Loucy (cell line): ENCODE data around the gene PROX1.

Experiments
- H2AFZ ChIP-seq: fragments of 200-600 bp; sonication (generic); 2 replicates; pipeline ENCODE4 v1.6.0; 2016; ENCODE audit warnings: antibody characterized with exemption, mild to moderate bottlenecking, low read length, moderate library complexity
- H3F3A ChIP-seq: fragments of 200-600 bp; 2 replicates; pipeline ENCODE4 v1.6.0; 2016; ENCODE audit warnings: antibody characterized with exemption, low read depth, mild to moderate bottlenecking
- H3K27me3 ChIP-seq: fragments of 200-600 bp; sonication (generic); 2 replicates; pipeline ENCODE4 v1.6.1; 2014; ENCODE audit warnings: low read length, mild to moderate bottlenecking; ENCODE audit not compliant: insufficient read depth, poor library complexity, severe bottlenecking
- H3K36me3 ChIP-seq: fragments of 200-600 bp; sonication (generic); 2 replicates; pipeline ENCODE4 v1.6.1; 2016; ENCODE audit warnings: low read length; ENCODE audit not compliant: insufficient read depth
- H3K4me1 ChIP-seq: fragments of 200-600 bp; sonication (generic); 2 replicates; pipeline ENCODE4 v1.5.1; 2014; ENCODE audit warnings: low read length, mild to moderate bottlenecking; ENCODE audit not compliant: insufficient read depth, poor library complexity, severe bottlenecking
- H3K4me2 ChIP-seq: fragments of 200-600 bp; sonication (generic); 2 replicates; pipeline ENCODE4 v1.6.0; 2014; ENCODE audit warnings: antibody characterized with exemption, low read length, low read depth, mild to moderate bottlenecking; ENCODE audit not compliant: poor library complexity, severe bottlenecking
- H3K4me3 ChIP-seq: fragments of 200-600 bp; sonication (generic); 2 replicates; pipeline ENCODE4 v1.5.1; 2014; ENCODE audit warnings: low read length, mild to moderate bottlenecking, mixed read lengths; ENCODE audit not compliant: poor library complexity, severe bottlenecking
- H3K79me2 ChIP-seq: fragments of 200-600 bp; sonication (generic); 2 replicates; pipeline ENCODE4 v1.6.1; 2014; ENCODE audit warnings: low read length; ENCODE audit not compliant: insufficient read depth
- H3K9ac ChIP-seq: fragments of 200-600 bp; sonication (generic); 2 replicates; pipeline ENCODE4 v1.6.0; 2014; ENCODE audit warnings: mild to moderate bottlenecking, low read depth, low read length, moderate library complexity; ENCODE audit not compliant: poor library complexity, severe bottlenecking
- H3K9me2 ChIP-seq: fragments of 200-600 bp; sonication (generic); replicated peaks from 2 replicates; pipeline ENCODE4 v1.6.1; 2016; ENCODE audit warnings: low read depth, low read length, mixed read lengths
- H3K9me3 ChIP-seq: fragments of 200-600 bp; sonication (generic); 2 replicates; pipeline ENCODE4 v1.6.1; 2014; ENCODE audit warnings: mild to moderate bottlenecking, antibody characterized with exemption, low read length, low read depth; ENCODE audit not compliant: insufficient read depth
- H4K20me1 ChIP-seq: fragments of 200-600 bp; sonication (generic); 2 replicates; pipeline ENCODE4 v1.6.0; 2014; ENCODE audit warnings: antibody characterized with exemption, low read length, mild to moderate bottlenecking; ENCODE audit not compliant: insufficient read depth, poor library complexity, severe bottlenecking
- CTCF ChIP-seq: fragments of 200-600 bp; sonication (generic); conservative IDR thresholded peaks from 2 replicates; pipeline ENCODE4 v1.5.1; 2014; ENCODE audit warnings: mild to moderate bottlenecking, antibody characterized with exemption, low read length
- EZH2phosphoT487 ChIP-seq: fragments of 200-600 bp; IDR thresholded peaks from 2 replicates; pipeline ENCODE4 v1.6.1; 2018; ENCODE audit warnings: antibody characterized with exemption, mild to moderate bottlenecking, moderate library complexity, borderline replicate concordance

PROX1 gene

GRCh38 chr1:213988507-213989001 lies 781 bp downstream of the PROX1 start:
- H3F3A ChIP-seq: no peaks in the 10 kb centered on the region
- no peaks in the 10 kb centered on the region for H3K9me2 ChIP-seq
- H3K9me3 ChIP-seq: no peaks in the 10 kb centered on the region
- H4K20me1 ChIP-seq: no peaks in the 10 kb centered on the region
- no peak overlapping the region for H2AFZ ChIP-seq
- H3K4me1 ChIP-seq: no peaks in the 10 kb centered on the region
- H3K79me2 ChIP-seq: no peaks in the 10 kb centered on the region
- no peak overlapping the region for H3K4me2 ChIP-seq
- TF ChIP-seq EZH2phosphoT487: no peak
- no peak for TF ChIP-seq CTCF
- H3K4me3 ChIP-seq: no peak overlapping the region
- no peak overlapping the region for H3K9ac ChIP-seq
- no peaks in the 10 kb centered on the region for H3K27me3 ChIP-seq
- no peaks in the 10 kb centered on the region for H3K36me3 ChIP-seq

- Histone ChIP-seq H3F3A (no peaks in the 10 kb centered on the region), H3K4me1 (no peaks in the 10 kb centered on the region), H3K79me2 (no peaks in the 10 kb centered on the region), H3K4me3 (no peak overlapping the region), H3K9ac (no peak overlapping the region), H3K9me2 (no peaks in the 10 kb centered on the region), H3K9me3 (no peaks in the 10 kb centered on the region), H2AFZ (no peak overlapping the region), H3K27me3 (no peaks in the 10 kb centered on the region), H3K36me3 (no peaks in the 10 kb centered on the region), H4K20me1 (no peaks in the 10 kb centered on the region), H3K4me2 (no peak overlapping the region)
- TF ChIP-seq EZH2phosphoT487 (no peak), CTCF (no peak)
Observed at GRCh38 chr1:213989002-213989855, 1.5 kb downstream of the PROX1 start.

- Histone ChIP-seq H3K36me3 (no peaks in the 10 kb centered on the region), H3K4me3 (no peak overlapping the region), H2AFZ (no peak overlapping the region), H3K4me2 (no peak overlapping the region), H3K9me3 (no peaks in the 10 kb centered on the region), H3K27me3 (no peaks in the 10 kb centered on the region), H3K4me1 (no peaks in the 10 kb centered on the region), H3K9ac (no peak overlapping the region), H3K79me2 (no peaks in the 10 kb centered on the region), H3K9me2 (no peaks in the 10 kb centered on the region), H3F3A (no peaks in the 10 kb centered on the region), H4K20me1 (no peaks in the 10 kb centered on the region)
- TF ChIP-seq CTCF: no peak
- TF ChIP-seq EZH2phosphoT487: no peak
Observed at GRCh38 chr1:213993929-213994328, 6.2 kb downstream of the PROX1 start.
